NCI-H2171 (cell line): ENCODE results near the gene CD22.

Source experiments
- DNase-seq: peaks from one replicate; lab custom pipeline; 2025; lab: John Stamatoyannopoulos, UW

Gene CD22

GRCh38 chr19:35295792-35296462 lies 33.1 kb upstream of the CD22 start:
- DNase-seq, result no peak

- DNase-seq, result no peak
These were observed 32.1 kb upstream of the CD22 start for GRCh38 chr19:35296644-35297514.

GRCh38 chr19:35297515-35297848 lies 31.5 kb upstream of the CD22 start:
- DNase-seq, result no peak

GRCh38 chr19:35297922-35298321 lies 31.1 kb upstream of the CD22 start:
- no peak for DNase-seq

- DNase-seq, result no peak
These were observed 30.4 kb upstream of the CD22 start for GRCh38 chr19:35298561-35298972.

- no peak for DNase-seq
These were observed 29.3 kb upstream of the CD22 start for GRCh38 chr19:35299523-35300338.

- DNase-seq, result no peak
These were observed 28.7 kb upstream of the CD22 start for GRCh38 chr19:35300339-35300649.

GRCh38 chr19:35301961-35302360 lies 27.0 kb upstream of the CD22 start:
- no peak for DNase-seq

- no peak for DNase-seq
These were observed 26.5 kb upstream of the CD22 start for GRCh38 chr19:35302446-35302845.

GRCh38 chr19:35303357-35303915 lies 25.6 kb upstream of the CD22 start:
- no peak for DNase-seq

GRCh38 chr19:35304036-35304435 lies 25.0 kb upstream of the CD22 start:
- no peak for DNase-seq

GRCh38 chr19:35305181-35305580 lies 23.8 kb upstream of the CD22 start:
- DNase-seq, result no peak

GRCh38 chr19:35306473-35307246 lies 22.3 kb upstream of the CD22 start:
- DNase-seq, result no peak

- DNase-seq, result no peak
These were observed 21.1 kb upstream of the CD22 start for GRCh38 chr19:35307931-35308330.

- DNase-seq, result no peak
These were observed 20.1 kb upstream of the CD22 start for GRCh38 chr19:35308910-35309309.

GRCh38 chr19:35309481-35310279 lies 19.3 kb upstream of the CD22 start:
- DNase-seq, result no peak

GRCh38 chr19:35310331-35310730 lies 18.7 kb upstream of the CD22 start:
- no peak for DNase-seq

- no peak for DNase-seq
These were observed 18.0 kb upstream of the CD22 start for GRCh38 chr19:35310811-35311465.

GRCh38 chr19:35311901-35312665 lies 16.9 kb upstream of the CD22 start:
- DNase-seq, result no peak

GRCh38 chr19:35313587-35313986 lies 15.4 kb upstream of the CD22 start:
- DNase-seq, result no peak
